Nephron progenitor cell (in vitro differentiated cells): ENCODE data around the gene SNAP29.
"Not testable (repeated sequence)": the region's sequence is repeated elsewhere in the genome, so short reads cannot be mapped to it uniquely, and the experiment has no call there.

ENCODE experiments used
- DNase-seq: peaks from one replicate; pipeline ENCODE4 v3.0.0; 2021
- H3K27ac Mint-ChIP-seq: 2 replicates; pipeline ENCODE4 v1.8.0; 2021; ENCODE audit warnings: mild to moderate bottlenecking, moderate library complexity, mixed read lengths
- H3K27me3 Mint-ChIP-seq: 2 replicates; pipeline ENCODE4 v1.8.0; 2021; ENCODE audit warnings: mild to moderate bottlenecking, low read depth, mixed read lengths; ENCODE audit not compliant: poor library complexity
- H3K36me3 Mint-ChIP-seq: 2 replicates; pipeline ENCODE4 v1.8.0; 2021; ENCODE audit warnings: low read depth, mixed read lengths
- H3K4me1 Mint-ChIP-seq: 2 replicates; pipeline ENCODE4 v1.8.0; 2021; ENCODE audit warnings: mixed read lengths
- H3K4me3 Mint-ChIP-seq: 2 replicates; pipeline ENCODE4 v1.8.0; 2021; ENCODE audit warnings: mild to moderate bottlenecking, moderate library complexity, mixed read lengths
- H3K9me3 Mint-ChIP-seq: 2 replicates; pipeline ENCODE4 v1.8.0; 2021; ENCODE audit warnings: mild to moderate bottlenecking, moderate library complexity, mixed read lengths
- TF ChIP-seq, protein P1 (sequence below): fragments of 200-600 bp; sonication (generic); IDR thresholded peaks from 2 replicates; pipeline ENCODE4 v1.5.0; 2021; ENCODE audit warnings: antibody characterized with exemption

SNAP29 gene

DNA sequence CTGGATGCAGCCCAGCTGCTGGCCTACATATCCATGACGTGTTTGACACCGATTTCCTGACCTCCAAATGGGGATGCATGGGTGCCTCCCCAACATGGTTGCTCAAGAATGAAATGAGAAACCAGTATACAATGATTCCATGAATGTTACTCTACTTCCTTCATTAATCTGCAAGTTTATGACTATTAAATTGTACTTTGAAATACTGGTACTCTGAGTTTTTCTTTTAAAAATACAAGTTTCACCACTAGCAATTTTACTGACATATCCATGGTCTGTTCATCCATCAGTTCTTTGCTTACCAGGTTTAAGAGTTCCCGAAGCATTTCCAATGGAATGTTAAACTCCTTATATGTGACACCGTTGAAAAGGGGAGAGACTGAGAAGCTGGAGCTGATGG is 45.8 kb upstream of the SNAP29 start:
- H3K4me1 Mint-ChIP-seq: no peaks in the 10 kb centered on the region
- H3K9me3 Mint-ChIP-seq: no peaks in the 10 kb centered on the region
- no peak overlapping the region for H3K27ac Mint-ChIP-seq
- peaks cover 4% of the 10 kb centered on the region for H3K27me3 Mint-ChIP-seq
- TF ChIP-seq, protein P1, sequence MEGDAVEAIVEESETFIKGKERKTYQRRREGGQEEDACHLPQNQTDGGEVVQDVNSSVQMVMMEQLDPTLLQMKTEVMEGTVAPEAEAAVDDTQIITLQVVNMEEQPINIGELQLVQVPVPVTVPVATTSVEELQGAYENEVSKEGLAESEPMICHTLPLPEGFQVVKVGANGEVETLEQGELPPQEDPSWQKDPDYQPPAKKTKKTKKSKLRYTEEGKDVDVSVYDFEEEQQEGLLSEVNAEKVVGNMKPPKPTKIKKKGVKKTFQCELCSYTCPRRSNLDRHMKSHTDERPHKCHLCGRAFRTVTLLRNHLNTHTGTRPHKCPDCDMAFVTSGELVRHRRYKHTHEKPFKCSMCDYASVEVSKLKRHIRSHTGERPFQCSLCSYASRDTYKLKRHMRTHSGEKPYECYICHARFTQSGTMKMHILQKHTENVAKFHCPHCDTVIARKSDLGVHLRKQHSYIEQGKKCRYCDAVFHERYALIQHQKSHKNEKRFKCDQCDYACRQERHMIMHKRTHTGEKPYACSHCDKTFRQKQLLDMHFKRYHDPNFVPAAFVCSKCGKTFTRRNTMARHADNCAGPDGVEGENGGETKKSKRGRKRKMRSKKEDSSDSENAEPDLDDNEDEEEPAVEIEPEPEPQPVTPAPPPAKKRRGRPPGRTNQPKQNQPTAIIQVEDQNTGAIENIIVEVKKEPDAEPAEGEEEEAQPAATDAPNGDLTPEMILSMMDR: no peak
- H3K4me3 Mint-ChIP-seq: no peak overlapping the region
- peaks cover 64% of the 10 kb centered on the region for H3K36me3 Mint-ChIP-seq
- no peak for DNase-seq

DNA sequence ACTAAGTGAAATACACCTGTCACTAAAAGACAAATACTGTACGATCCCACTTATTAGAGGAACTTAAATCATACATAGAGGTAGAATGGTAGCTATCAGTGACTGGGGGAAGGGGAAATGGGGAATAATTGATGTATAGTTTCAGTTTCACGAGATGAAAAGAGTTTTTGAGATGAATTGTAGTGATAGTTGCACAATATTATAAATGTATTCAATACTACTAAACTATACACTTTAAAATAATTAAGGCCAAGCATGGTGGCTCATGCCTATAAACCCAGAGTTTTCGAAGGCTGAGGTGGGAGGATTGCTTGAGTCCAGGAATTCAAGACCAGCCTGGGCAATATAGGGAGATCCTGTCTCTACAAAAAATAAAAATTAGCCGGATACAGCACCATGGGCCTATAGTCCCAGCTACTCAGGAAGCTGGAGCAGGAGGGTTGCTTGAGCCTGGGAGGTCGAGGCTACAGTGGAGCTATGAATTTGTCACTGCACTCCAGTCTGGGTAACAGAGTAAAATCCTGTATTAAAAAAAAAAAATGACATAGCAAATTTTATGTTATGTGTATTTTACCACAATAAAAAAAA is 44.5 kb upstream of the SNAP29 start:
- no peak overlapping the region for H3K27ac Mint-ChIP-seq
- no peak overlapping the region for H3K4me3 Mint-ChIP-seq
- no peaks in the 10 kb centered on the region for H3K4me1 Mint-ChIP-seq
- no peak for DNase-seq
- TF ChIP-seq, protein P1: no peak
- H3K27me3 Mint-ChIP-seq: no peaks in the 10 kb centered on the region
- H3K9me3 Mint-ChIP-seq: no peaks in the 10 kb centered on the region
- peaks cover 61% of the 10 kb centered on the region for H3K36me3 Mint-ChIP-seq

DNA sequence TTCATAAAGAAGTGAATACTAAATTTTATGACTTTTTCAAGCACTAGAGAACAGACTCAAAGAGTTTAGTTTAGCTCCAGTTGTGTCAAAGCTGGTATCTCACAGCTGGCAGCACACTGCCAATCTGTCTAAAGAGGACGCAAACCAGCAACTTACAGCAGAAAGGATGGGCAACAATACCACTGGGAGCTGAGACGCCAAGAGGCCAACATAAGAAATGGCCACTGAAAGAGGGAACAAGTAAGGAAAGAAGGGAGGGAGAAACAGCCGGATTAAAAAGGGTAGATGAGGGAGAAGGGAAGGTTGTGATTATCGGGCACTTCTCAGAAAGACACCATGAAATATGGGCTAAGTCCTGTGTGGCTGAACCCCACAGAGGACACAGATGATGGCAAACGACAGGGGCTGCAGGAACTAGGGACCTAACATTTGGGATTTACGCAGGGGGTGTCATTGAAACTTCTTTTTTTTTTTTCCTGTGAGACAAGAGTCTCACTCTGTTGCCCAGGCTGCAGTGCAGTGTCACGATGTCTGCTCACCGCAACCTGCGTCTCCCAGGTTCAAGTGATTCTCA is 43.2 kb upstream of the SNAP29 start:
- TF ChIP-seq, protein P1: no peak
- no peaks in the 10 kb centered on the region for H3K9me3 Mint-ChIP-seq
- no peak overlapping the region for H3K4me3 Mint-ChIP-seq
- H3K27me3 Mint-ChIP-seq: no peaks in the 10 kb centered on the region
- DNase-seq: no peak
- H3K4me1 Mint-ChIP-seq: no peaks in the 10 kb centered on the region
- H3K27ac Mint-ChIP-seq: no peak overlapping the region
- peaks cover 49% of the 10 kb centered on the region for H3K36me3 Mint-ChIP-seq

GRCh38 chr22:20816559-20816958 is 42.2 kb upstream of the SNAP29 start:
- no peak for DNase-seq
- Mint-ChIP-seq H3K27me3 (no peaks in the 10 kb centered on the region), H3K9me3 (no peaks in the 10 kb centered on the region), H3K4me3 (no peak overlapping the region), H3K4me1 (no peaks in the 10 kb centered on the region), H3K36me3 (peaks cover 39% of the 10 kb centered on the region), H3K27ac (no peak overlapping the region)
- TF ChIP-seq, protein P1: no peak

DNA sequence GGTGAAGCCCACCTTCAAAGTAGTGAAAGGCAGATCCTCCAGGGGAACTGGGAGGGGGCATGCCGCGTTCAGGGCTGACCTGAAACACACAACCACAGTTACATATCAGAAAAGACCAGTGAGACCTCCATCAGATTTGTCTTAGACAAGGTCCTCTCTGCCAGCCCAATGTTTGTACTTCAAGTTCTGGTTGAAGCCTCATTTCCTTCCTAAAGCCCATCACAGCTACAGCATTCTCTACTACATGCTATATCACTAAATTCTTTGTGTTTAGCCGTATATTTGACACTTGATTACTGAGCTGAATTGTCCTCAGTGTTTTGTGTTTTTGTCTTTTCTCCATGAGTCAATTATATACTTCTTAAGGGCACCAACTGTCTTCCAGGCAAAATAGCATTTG is 40.3 kb upstream of the SNAP29 start:
- Mint-ChIP-seq H3K36me3 (peaks cover 28% of the 10 kb centered on the region), H3K4me1 (no peaks in the 10 kb centered on the region), H3K9me3 (no peaks in the 10 kb centered on the region), H3K4me3 (no peak overlapping the region), H3K27ac (no peak overlapping the region), H3K27me3 (no peaks in the 10 kb centered on the region)
- TF ChIP-seq, protein P1: no peak
- DNase-seq: no peak

DNA sequence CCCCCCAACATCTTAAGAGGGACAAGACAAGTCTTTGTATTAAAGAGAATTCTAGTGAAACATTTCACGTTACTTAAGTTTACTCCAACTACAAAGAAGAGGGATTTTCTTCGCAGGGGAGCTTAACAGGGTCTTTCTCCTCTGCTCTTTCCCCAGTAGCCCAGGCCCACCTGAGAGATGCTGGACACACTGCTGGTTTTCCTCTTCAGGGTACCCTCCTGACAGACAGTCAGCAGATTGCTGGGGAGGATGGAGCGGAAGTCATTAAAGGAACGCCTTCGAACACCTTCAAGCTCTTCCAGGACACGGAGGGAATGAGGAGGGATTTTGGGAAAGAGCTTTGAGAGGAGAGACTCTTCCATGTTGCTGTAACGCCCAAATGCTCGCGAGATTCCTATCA is 39.3 kb upstream of the SNAP29 start:
- no peak for DNase-seq
- H3K27me3 Mint-ChIP-seq: peaks cover under 1% of the 10 kb centered on the region
- TF ChIP-seq, protein P1: no peak
- no peaks in the 10 kb centered on the region for H3K4me1 Mint-ChIP-seq
- no peak overlapping the region for H3K4me3 Mint-ChIP-seq
- H3K36me3 Mint-ChIP-seq: peaks cover 23% of the 10 kb centered on the region
- H3K9me3 Mint-ChIP-seq: no peaks in the 10 kb centered on the region
- H3K27ac Mint-ChIP-seq: no peak overlapping the region

DNA sequence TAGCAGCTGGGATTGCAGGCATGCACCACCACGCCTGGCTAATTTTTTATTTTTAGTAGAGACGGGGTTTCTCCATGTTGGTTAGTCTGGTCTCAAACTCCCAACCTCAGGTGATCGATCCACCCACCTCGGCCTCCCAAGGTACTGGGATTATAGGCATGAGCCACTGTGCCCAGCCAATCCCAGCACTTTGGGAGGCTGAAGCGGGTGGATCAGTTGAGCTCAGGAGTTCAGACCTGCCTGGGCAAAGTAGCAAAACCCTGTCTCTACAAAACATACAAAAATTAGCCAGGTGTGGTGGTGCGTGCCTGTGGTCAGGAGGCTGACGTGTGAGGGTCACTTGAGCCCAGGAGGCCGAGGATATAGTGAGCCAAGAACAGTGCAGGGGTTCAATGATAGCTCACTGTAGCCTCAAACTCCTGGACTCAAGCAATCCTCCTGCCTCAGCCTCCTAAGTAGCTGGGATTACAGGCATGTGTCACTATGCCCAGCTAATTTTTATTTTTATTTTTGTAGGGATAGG is 37.0 kb upstream of the SNAP29 start:
- not testable (repeated sequence) for H3K27me3 Mint-ChIP-seq, H3K4me3 Mint-ChIP-seq, DNase-seq, H3K4me1 Mint-ChIP-seq, H3K27ac Mint-ChIP-seq, H3K9me3 Mint-ChIP-seq
- H3K36me3 Mint-ChIP-seq: peaks cover 34% of the 10 kb centered on the region
